ENCODE results near the gene BACE2.

DNA sequence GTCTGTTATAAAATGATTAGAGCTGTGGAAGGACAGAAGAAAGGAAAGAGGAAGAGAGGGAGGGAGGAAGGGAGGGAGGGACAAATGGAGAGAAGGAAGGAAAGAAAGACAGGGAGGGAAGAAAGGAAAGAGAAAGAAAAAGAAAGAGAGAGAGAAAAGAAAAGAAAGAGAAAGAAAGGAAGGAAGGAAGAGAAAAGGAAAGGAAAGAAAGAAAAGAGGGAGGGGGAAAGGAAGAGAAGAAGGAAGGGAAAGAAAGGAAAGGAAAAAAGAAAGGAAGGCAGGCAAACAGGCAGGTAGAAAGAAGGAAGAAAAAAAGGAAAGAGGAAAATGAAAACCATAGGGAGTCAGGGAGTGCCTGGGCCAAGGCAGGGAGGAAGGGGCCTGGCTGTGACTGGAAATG lies 14.5 kb upstream of the BACE2 start:
- TF ChIP-seq, protein P1, sequence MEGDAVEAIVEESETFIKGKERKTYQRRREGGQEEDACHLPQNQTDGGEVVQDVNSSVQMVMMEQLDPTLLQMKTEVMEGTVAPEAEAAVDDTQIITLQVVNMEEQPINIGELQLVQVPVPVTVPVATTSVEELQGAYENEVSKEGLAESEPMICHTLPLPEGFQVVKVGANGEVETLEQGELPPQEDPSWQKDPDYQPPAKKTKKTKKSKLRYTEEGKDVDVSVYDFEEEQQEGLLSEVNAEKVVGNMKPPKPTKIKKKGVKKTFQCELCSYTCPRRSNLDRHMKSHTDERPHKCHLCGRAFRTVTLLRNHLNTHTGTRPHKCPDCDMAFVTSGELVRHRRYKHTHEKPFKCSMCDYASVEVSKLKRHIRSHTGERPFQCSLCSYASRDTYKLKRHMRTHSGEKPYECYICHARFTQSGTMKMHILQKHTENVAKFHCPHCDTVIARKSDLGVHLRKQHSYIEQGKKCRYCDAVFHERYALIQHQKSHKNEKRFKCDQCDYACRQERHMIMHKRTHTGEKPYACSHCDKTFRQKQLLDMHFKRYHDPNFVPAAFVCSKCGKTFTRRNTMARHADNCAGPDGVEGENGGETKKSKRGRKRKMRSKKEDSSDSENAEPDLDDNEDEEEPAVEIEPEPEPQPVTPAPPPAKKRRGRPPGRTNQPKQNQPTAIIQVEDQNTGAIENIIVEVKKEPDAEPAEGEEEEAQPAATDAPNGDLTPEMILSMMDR (conservative IDR thresholded peaks at IDR 0.05 in 1 of 2, IDR thresholded peaks at IDR 0.05 in 1 of 2; ENCODE audit: extremely low read depth in 1 of 2, insufficient read depth in 1 of 2, low read depth in 1 of 2, low read length in 2 of 2): no peak
- no peak for TF ChIP-seq EZH2 (IDR thresholded peaks at IDR 0.05; ENCODE audit: borderline replicate concordance, low read length)

Measured in mammary epithelial cell (primary cell).